Stimulated activated CD4-positive, alpha-beta T cell treated with anti-CD3 and anti-CD28 coated beads, TNF-alpha, amount 100 ng/mL, for 48 hours (primary cell): Measurements from ENCODE around the gene ADTRP.

ENCODE experiments used
- DNase-seq, 3 donors: peaks; one replicate each; pipeline ENCODE4 v3.0.0-alpha.2; 2020; ENCODE audit warnings: low read depth in 3 of 3

The ADTRP gene

GRCh38 chr6:11773581-11773980 is 5.0 kb downstream of the ADTRP start:
- DNase-seq, result no peak

- DNase-seq, result no peak
Measured at GRCh38 chr6:11773013-11773412, 5.6 kb downstream of the ADTRP start.

- DNase-seq, result no peak
Measured at GRCh38 chr6:11772109-11772825, 6.3 kb downstream of the ADTRP start.

- no peak for DNase-seq
Measured at GRCh38 chr6:11771473-11772048, 7.0 kb downstream of the ADTRP start.

GRCh38 chr6:11770546-11771466 is 7.8 kb downstream of the ADTRP start:
- no peak for DNase-seq

GRCh38 chr6:11769811-11770545 is 8.6 kb downstream of the ADTRP start:
- DNase-seq, result no peak

- no peak for DNase-seq
Measured at GRCh38 chr6:11769244-11769643, 9.4 kb downstream of the ADTRP start.

GRCh38 chr6:11767978-11768756 is 10.4 kb downstream of the ADTRP start:
- no peak for DNase-seq

GRCh38 chr6:11767458-11767857 is 11.1 kb downstream of the ADTRP start:
- no peak for DNase-seq

GRCh38 chr6:11766589-11767450 is 11.8 kb downstream of the ADTRP start:
- DNase-seq, result no peak

- no peak for DNase-seq
Measured at GRCh38 chr6:11766043-11766442, 12.6 kb downstream of the ADTRP start.

GRCh38 chr6:11764250-11764604 is 14.4 kb downstream of the ADTRP start:
- DNase-seq, result no peak

GRCh38 chr6:11763460-11764249 is 14.9 kb downstream of the ADTRP start:
- no peak for DNase-seq

- DNase-seq, result no peak
Measured at GRCh38 chr6:11762794-11763459, 15.7 kb downstream of the ADTRP start.

GRCh38 chr6:11761744-11762620 is 16.6 kb downstream of the ADTRP start:
- DNase-seq, result no peak

GRCh38 chr6:11760015-11760473 is 18.6 kb downstream of the ADTRP start:
- DNase-seq, result no peak

GRCh38 chr6:11758878-11759277 is 19.7 kb downstream of the ADTRP start:
- no peak for DNase-seq

GRCh38 chr6:11756726-11757125 is 21.9 kb downstream of the ADTRP start:
- DNase-seq, result no peak
